Endothelial cell (in vitro differentiated cells): ENCODE measurements around the gene IL1R2. TPM values are rescaled to one million over a fixed set of nuclear protein-coding genes. Genes with fewer than 3 reads are reported as not detected.

Experiments used
- DNase-seq: peaks from one replicate; pipeline ENCODE4 v3.0.0; 2021; ENCODE audit warnings: low spot score
- H3K27ac Mint-ChIP-seq: one replicate; pipeline ENCODE4 v1.8.0; 2021; ENCODE audit warnings: mixed read lengths, inconsistent platforms; ENCODE audit not compliant: unreplicated experiment
- H3K27me3 Mint-ChIP-seq: one replicate; pipeline ENCODE4 v1.8.0; 2021; ENCODE audit warnings: mild to moderate bottlenecking, moderate library complexity, mixed read lengths, inconsistent platforms; ENCODE audit not compliant: unreplicated experiment
- H3K36me3 Mint-ChIP-seq: one replicate; pipeline ENCODE4 v1.8.0; 2021; ENCODE audit warnings: mild to moderate bottlenecking, low read depth, mixed read lengths, inconsistent platforms; ENCODE audit not compliant: unreplicated experiment
- H3K4me1 Mint-ChIP-seq: one replicate; pipeline ENCODE4 v1.8.0; 2021; ENCODE audit warnings: mild to moderate bottlenecking, mixed read lengths, inconsistent platforms; ENCODE audit not compliant: unreplicated experiment
- H3K4me3 Mint-ChIP-seq: one replicate; pipeline ENCODE4 v1.8.0; 2021; ENCODE audit warnings: mild to moderate bottlenecking, mixed read lengths, inconsistent platforms; ENCODE audit not compliant: unreplicated experiment
- H3K9me3 Mint-ChIP-seq: one replicate; pipeline ENCODE4 v1.8.0; 2021; ENCODE audit warnings: mixed read lengths, inconsistent platforms; ENCODE audit not compliant: unreplicated experiment
- CTCF ChIP-seq: fragments of 200-600 bp; sonication (generic); IDR thresholded peaks from one replicate; pipeline ENCODE4 v1.5.0; 2021; ENCODE audit warnings: antibody characterized with exemption; ENCODE audit not compliant: unreplicated experiment
- total RNA-seq: library from RNA; stranded (reverse); fragmentation: NEBNext Ultra II Directional; extraction: Animal tissue kit (Norgen Biotek cat#: 25700); gene quantifications from one replicate; pipeline ENCODE4 v1.2.1, GENCODE V29; 2021; ENCODE audit not compliant: unreplicated experiment

The IL1R2 gene
- total RNA-seq, 1 donor from 2014 or later = not detected

GRCh38 chr2:102029405-102029804 lies 37.6 kb downstream of the IL1R2 start:
- Mint-ChIP-seq H3K27ac (no peak overlapping the region), H3K36me3 (no peaks in the 10 kb centered on the region), H3K9me3 (no peaks in the 10 kb centered on the region), H3K27me3 (peaks cover 5% of the 10 kb centered on the region), H3K4me3 (no peak overlapping the region), H3K4me1 (peaks cover 6% of the 10 kb centered on the region)
- no peak for DNase-seq
- TF ChIP-seq CTCF = no peak

GRCh38 chr2:102029952-102030351 lies 38.2 kb downstream of the IL1R2 start:
- TF ChIP-seq CTCF = no peak
- H3K36me3 Mint-ChIP-seq = no peaks in the 10 kb centered on the region
- H3K9me3 Mint-ChIP-seq = no peaks in the 10 kb centered on the region
- no peak overlapping the region for H3K27ac Mint-ChIP-seq
- no peak for DNase-seq
- H3K4me1 Mint-ChIP-seq = peaks cover 6% of the 10 kb centered on the region
- H3K4me3 Mint-ChIP-seq = no peak overlapping the region
- H3K27me3 Mint-ChIP-seq = peaks cover 8% of the 10 kb centered on the region

GRCh38 chr2:102030502-102030854 lies 38.7 kb downstream of the IL1R2 start:
- no peak for DNase-seq
- Mint-ChIP-seq H3K36me3 (no peaks in the 10 kb centered on the region), H3K4me3 (no peak overlapping the region), H3K27me3 (peaks cover 8% of the 10 kb centered on the region), H3K4me1 (peaks cover 6% of the 10 kb centered on the region), H3K27ac (no peak overlapping the region), H3K9me3 (no peaks in the 10 kb centered on the region)
- TF ChIP-seq CTCF = no peak

GRCh38 chr2:102030855-102031527 lies 39.2 kb downstream of the IL1R2 start:
- no peak overlapping the region for H3K27ac Mint-ChIP-seq
- peaks cover 6% of the 10 kb centered on the region for H3K4me1 Mint-ChIP-seq
- TF ChIP-seq CTCF = no peak
- DNase-seq = no peak
- peaks cover 8% of the 10 kb centered on the region for H3K27me3 Mint-ChIP-seq
- no peaks in the 10 kb centered on the region for H3K36me3 Mint-ChIP-seq
- H3K4me3 Mint-ChIP-seq = no peak overlapping the region
- H3K9me3 Mint-ChIP-seq = no peaks in the 10 kb centered on the region

- Mint-ChIP-seq H3K4me1 (peaks cover 6% of the 10 kb centered on the region), H3K27ac (no peak overlapping the region), H3K36me3 (no peaks in the 10 kb centered on the region)
These were observed 40.7 kb downstream of the IL1R2 start for GRCh38 chr2:102032368-102033030.

More at GRCh38 chr2:102032368-102033030, 40.7 kb downstream of the IL1R2 start:
- no peak for TF ChIP-seq CTCF
- H3K4me3 Mint-ChIP-seq = no peak overlapping the region
- no peak for DNase-seq
- peaks cover 11% of the 10 kb centered on the region for H3K27me3 Mint-ChIP-seq
- H3K9me3 Mint-ChIP-seq = no peaks in the 10 kb centered on the region
